Subcutaneous preadipocyte (primary cell): ENCODE data around the gene SLC25A51. TPM values are rescaled to one million over a fixed set of nuclear protein-coding genes. Genes with fewer than 3 reads are reported as not detected.

ENCODE experiments used
- small RNA-seq: library from RNA; depleted of rRNA; stranded (forward); fragments of <200 nt; gene quantifications from one replicate; pipeline ENCODE3, GENCODE V24; 2012
- total RNA-seq: library from RNA; depleted of rRNA; stranded (reverse); fragments of >200 nt; gene quantifications from 2 replicates; pipeline ENCODE4 v1.2.3, GENCODE V29; 2012

The SLC25A51 gene, protein sequence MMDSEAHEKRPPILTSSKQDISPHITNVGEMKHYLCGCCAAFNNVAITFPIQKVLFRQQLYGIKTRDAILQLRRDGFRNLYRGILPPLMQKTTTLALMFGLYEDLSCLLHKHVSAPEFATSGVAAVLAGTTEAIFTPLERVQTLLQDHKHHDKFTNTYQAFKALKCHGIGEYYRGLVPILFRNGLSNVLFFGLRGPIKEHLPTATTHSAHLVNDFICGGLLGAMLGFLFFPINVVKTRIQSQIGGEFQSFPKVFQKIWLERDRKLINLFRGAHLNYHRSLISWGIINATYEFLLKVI
- total RNA-seq, result 72.4 and 78.4 TPM in 2 replicates

DNA sequence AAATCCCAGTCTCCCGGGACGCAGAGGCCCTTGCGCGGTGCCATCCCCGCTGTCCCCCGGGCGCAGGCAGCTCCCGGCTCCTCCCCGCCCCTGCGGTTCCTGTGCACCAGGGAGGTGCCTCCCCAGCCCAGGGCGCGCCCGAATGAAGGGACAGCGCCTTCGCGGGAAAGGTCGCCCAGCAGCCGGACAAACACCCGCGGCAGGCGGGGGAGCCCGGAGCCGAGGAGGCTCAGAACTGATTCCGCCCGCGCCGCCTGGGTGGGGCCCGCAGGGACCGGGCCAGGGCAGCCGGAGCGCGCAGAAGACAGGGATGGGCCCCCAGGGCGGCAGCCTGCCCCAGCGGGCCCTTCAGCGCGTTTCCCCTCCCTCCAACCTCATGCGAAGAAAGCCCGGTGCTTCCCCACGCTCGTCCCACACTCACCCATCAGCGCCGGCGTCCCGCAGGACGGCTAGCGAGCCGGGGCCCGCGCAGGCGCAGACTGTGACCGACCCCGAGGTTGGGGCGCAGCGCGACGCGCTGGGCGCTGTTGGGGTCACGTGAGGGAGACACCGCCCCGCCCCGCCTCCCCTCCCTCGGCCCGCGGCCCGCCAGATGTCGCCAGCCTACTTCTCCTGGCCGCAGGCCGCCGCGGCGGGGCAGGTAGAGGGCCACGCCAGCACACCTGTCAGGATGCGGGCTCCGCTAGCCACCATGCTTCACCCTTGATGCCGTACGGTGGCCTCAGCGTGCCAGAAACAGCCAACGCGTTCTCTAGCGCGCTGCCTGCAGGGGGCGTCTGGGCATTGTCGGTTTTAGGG, at the start of gene SLC25A51:
TSS of gene SLC25A51 (minus strand) at position 481 of the 798 bp plus-strand sequence. CDS start 15,577 bp downstream, outside the sequence.

Small RNAs within 50 kb of the gene (small RNA-seq; reads per million reads assigned to genes)
- not detected for gene RNU7-124P

Other genes with a start within 250 kb of the SLC25A51 start
- gene TRMT10B, start 150.3 kb downstream of the SLC25A51 start, total RNA-seq, result 2.0 and 2.2 TPM in 2 replicates
- 39.3 and 66.1 TPM in 2 replicates for gene EXOSC3, start 119.1 kb downstream of the SLC25A51 start, total RNA-seq
- 18.4 and 24.2 TPM in 2 replicates for gene DCAF10, start 103.3 kb downstream of the SLC25A51 start, total RNA-seq
- gene SHB, start 165.1 kb upstream of the SLC25A51 start, total RNA-seq, result 9.9 and 17.8 TPM in 2 replicates